HL-60 (cell line): ENCODE results near the gene EREG.

Experiments used
- POLR2AphosphoS5 ChIP-seq: IDR thresholded peaks from 2 replicates; pipeline ENCODE4 v1.6.1; 2012; ENCODE audit warnings: low read depth
- SPI1 ChIP-seq: IDR thresholded peaks from 2 replicates; pipeline ENCODE4 v1.6.1; 2012; ENCODE audit warnings: low read depth, mild to moderate bottlenecking, borderline replicate concordance
- TF ChIP-seq, protein P1 (sequence below): IDR thresholded peaks from one replicate; pipeline ENCODE4 v1.5.1; 2011; ENCODE audit warnings: low read length, control low read depth, inconsistent platforms; ENCODE audit not compliant: insufficient read depth

DNA sequence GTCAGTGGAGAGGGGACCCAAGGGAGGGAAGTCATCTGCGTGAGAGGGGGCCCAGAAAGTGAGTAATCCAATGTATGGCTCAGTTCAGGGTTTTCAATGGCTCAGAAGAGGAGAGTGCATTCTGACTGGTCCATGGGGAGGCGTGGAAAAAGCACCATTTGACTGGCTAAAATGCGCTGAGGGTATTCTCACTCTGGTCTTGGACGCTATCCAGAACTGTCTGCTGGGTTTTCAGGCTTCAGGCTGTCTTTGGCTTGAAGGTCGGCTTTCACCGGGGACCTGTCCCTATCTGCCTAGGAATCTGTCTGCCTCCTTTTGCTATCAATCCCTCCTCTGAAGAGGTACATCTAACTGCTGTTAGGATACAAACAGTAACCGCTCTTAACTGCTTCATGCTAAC is 30.3 kb upstream of the EREG start:
- TF ChIP-seq, protein P1, sequence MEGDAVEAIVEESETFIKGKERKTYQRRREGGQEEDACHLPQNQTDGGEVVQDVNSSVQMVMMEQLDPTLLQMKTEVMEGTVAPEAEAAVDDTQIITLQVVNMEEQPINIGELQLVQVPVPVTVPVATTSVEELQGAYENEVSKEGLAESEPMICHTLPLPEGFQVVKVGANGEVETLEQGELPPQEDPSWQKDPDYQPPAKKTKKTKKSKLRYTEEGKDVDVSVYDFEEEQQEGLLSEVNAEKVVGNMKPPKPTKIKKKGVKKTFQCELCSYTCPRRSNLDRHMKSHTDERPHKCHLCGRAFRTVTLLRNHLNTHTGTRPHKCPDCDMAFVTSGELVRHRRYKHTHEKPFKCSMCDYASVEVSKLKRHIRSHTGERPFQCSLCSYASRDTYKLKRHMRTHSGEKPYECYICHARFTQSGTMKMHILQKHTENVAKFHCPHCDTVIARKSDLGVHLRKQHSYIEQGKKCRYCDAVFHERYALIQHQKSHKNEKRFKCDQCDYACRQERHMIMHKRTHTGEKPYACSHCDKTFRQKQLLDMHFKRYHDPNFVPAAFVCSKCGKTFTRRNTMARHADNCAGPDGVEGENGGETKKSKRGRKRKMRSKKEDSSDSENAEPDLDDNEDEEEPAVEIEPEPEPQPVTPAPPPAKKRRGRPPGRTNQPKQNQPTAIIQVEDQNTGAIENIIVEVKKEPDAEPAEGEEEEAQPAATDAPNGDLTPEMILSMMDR, result no peak
- TF ChIP-seq SPI1 (no peak), POLR2AphosphoS5 (no peak)
